Esophagus (tissue), 2 donors: ENCODE data around the gene NHLRC4. TPM values are rescaled to one million over a fixed set of nuclear protein-coding genes. Genes with fewer than 3 reads are reported as not detected.

Experiments used
- H3K27ac ChIP-seq, 2 donors: one replicate each; pipeline ENCODE4 v1.5.1; 2013; ENCODE audit warnings: low read depth in 2 of 2, mild to moderate bottlenecking in 2 of 2, inconsistent platforms in 1 of 2, low read length in 1 of 2, moderate library complexity in 1 of 2
- H3K27me3 ChIP-seq, 2 donors: one replicate each; pipeline ENCODE4 v1.6.1; 2013; ENCODE audit warnings: low read length in 2 of 2, control low read depth in 1 of 2, mild to moderate bottlenecking in 1 of 2; ENCODE audit not compliant: insufficient read depth in 2 of 2, control insufficient read depth in 1 of 2
- H3K36me3 ChIP-seq, 2 donors: one replicate each; pipeline ENCODE4 v1.6.1; 2013; ENCODE audit warnings: low read length in 1 of 2; ENCODE audit not compliant: control insufficient read depth in 2 of 2, insufficient read depth in 2 of 2
- H3K4me1 ChIP-seq, 2 donors: one replicate each; pipeline ENCODE4 v1.6.1; 2013; ENCODE audit warnings: low read length in 1 of 2; ENCODE audit not compliant: control insufficient read depth in 2 of 2, insufficient read depth in 2 of 2
- H3K4me3 ChIP-seq, 2 donors: one replicate each; pipeline ENCODE4 v1.5.1; 2013; ENCODE audit warnings: low read length in 2 of 2, mild to moderate bottlenecking in 2 of 2, low read depth in 1 of 2, moderate library complexity in 1 of 2
- H3K9me3 ChIP-seq, 2 donors: one replicate each; pipeline ENCODE4 v1.6.1; 2013; ENCODE audit warnings: mild to moderate bottlenecking in 2 of 2, low read depth in 1 of 2, low read length in 1 of 2, moderate library complexity in 1 of 2; ENCODE audit not compliant: control insufficient read depth in 2 of 2, insufficient read depth in 1 of 2
- WGBS, 2 donors: extraction: QIAGEN DNeasy Blood & Tissue Kit; methylation state at CpG; one replicate each; pipeline ENCODE4 v1.1.7; 2013; 5-methylcytosine and 5-hydroxymethylcytosine counted together
- polyA plus RNA-seq, 2 donors: library from polyadenylated mRNA; stranded (reverse); fragments of 200-250 nt; gene quantifications; one replicate each; pipeline ENCODE4 v1.2.3, GENCODE V29; 2013
- donor health status: healthy with polysubstance abuse.
- donor health status: Bipolar disorder and iron deficiency.

NHLRC4 gene
- polyA plus RNA-seq, 2 donors, result 0.11 to 0.16 TPM

- WGBS, 2 donors, result 44 to 54% methylated on average over 28 of the region's 28 CpGs
- Histone ChIP-seq H3K27me3 (no peaks in the 10 kb centered on the region), H3K9me3 (no peaks in the 10 kb centered on the region), H3K4me3 (no peak overlapping the region), H3K27ac (no peak overlapping the region), H3K36me3 (peaks cover 0 to 7% of the 10 kb centered on the region in 2 donors), H3K4me1 (peaks cover 2 to 14% of the 10 kb centered on the region in 2 donors)
Measured at GRCh38 chr16:610513-611381, 43.9 kb downstream of the NHLRC4 start.

- no peak overlapping the region for H3K27ac ChIP-seq
Measured at GRCh38 chr16:615122-615521, 48.3 kb downstream of the NHLRC4 start.

GRCh38 chr16:616733-617586 is 50.2 kb downstream of the NHLRC4 start:
- 92% methylated on average over 39 of the region's 39 CpGs for WGBS, 2 donors
- Histone ChIP-seq H3K27ac (no peak overlapping the region), H3K4me1 (peaks cover 6 to 14% of the 10 kb centered on the region in 2 donors), H3K36me3 (peaks cover 3 to 19% of the 10 kb centered on the region in 2 donors), H3K9me3 (no peaks in the 10 kb centered on the region), H3K4me3 (no peak overlapping the region), H3K27me3 (no peaks in the 10 kb centered on the region)

More at GRCh38 chr16:615122-615521, 48.3 kb downstream of the NHLRC4 start:
- H3K9me3 ChIP-seq, result no peaks in the 10 kb centered on the region
- no peak overlapping the region for H3K4me3 ChIP-seq
- WGBS, 2 donors, result 91 to 93% methylated on average over 13 of the region's 13 CpGs
- peaks cover 3 to 19% of the 10 kb centered on the region in 2 donors for H3K36me3 ChIP-seq
- H3K27me3 ChIP-seq, result no peaks in the 10 kb centered on the region
- peaks cover 2 to 13% of the 10 kb centered on the region in 2 donors for H3K4me1 ChIP-seq

- Histone ChIP-seq H3K9me3 (no peaks in the 10 kb centered on the region), H3K27ac (no peak overlapping the region), H3K27me3 (no peaks in the 10 kb centered on the region), H3K36me3 (peaks cover 3 to 19% of the 10 kb centered on the region in 2 donors), H3K4me3 (no peak overlapping the region), H3K4me1 (peaks cover 6 to 14% of the 10 kb centered on the region in 2 donors)
- 68 to 75% methylated on average over 15 to 16 of the region's 16 CpGs for WGBS, 2 donors
Measured at GRCh38 chr16:617855-618254, 51.0 kb downstream of the NHLRC4 start.

Other genes starting within 250 kb of the NHLRC4 start
- 10 to 100 TPM; 11.9 to 16.7 TPM for gene AXIN1, start 214.3 kb upstream of the NHLRC4 start, polyA plus RNA-seq
- gene MRPL28, start 196.5 kb upstream of the NHLRC4 start, polyA plus RNA-seq, result 10 to 100 TPM; 54.5 to 75.9 TPM
- gene PGAP6, start 185.0 kb upstream of the NHLRC4 start, polyA plus RNA-seq, result 10 to 100 TPM; 30.3 to 44.3 TPM
- 10 to 100 TPM; 40.3 to 41.9 TPM for gene NME4, start 169.8 kb upstream of the NHLRC4 start, polyA plus RNA-seq
- gene DECR2, start 165.1 kb upstream of the NHLRC4 start, polyA plus RNA-seq, result 10 to 100 TPM; 15.0 to 24.2 TPM
- 10 to 100 TPM in 1 of 2 donors, 1 to 10 TPM in 1; 9.1 to 10.6 TPM for gene RAB11FIP3, start 141.4 kb upstream of the NHLRC4 start, polyA plus RNA-seq
- 10 to 100 TPM; 28.4 to 47.6 TPM for gene CAPN15, start 39.3 kb upstream of the NHLRC4 start, polyA plus RNA-seq
- gene PRR35, start 6.6 kb upstream of the NHLRC4 start, polyA plus RNA-seq, result under 1 TPM; 0.01 to 0.24 TPM
- 10 to 100 TPM; 22.8 to 40.1 TPM for gene PIGQ, start 3.0 kb downstream of the NHLRC4 start, polyA plus RNA-seq
- 10 to 100 TPM; 18.1 to 42.4 TPM for gene RAB40C, start 23.1 kb downstream of the NHLRC4 start, polyA plus RNA-seq
- 1 to 10 TPM in 1 of 2 donors, under 1 TPM in 1; 0.11 to 1.5 TPM for gene WFIKKN1, start 64.0 kb downstream of the NHLRC4 start, polyA plus RNA-seq
- gene METTL26, start 69.3 kb downstream of the NHLRC4 start, polyA plus RNA-seq, result 10 to 100 TPM; 73.2 to 94.3 TPM
- gene MCRIP2, start 74.8 kb downstream of the NHLRC4 start, polyA plus RNA-seq, result 10 to 100 TPM; 23.9 to 31.4 TPM
- 10 to 100 TPM; 19.5 to 45.3 TPM for gene WDR90, start 82.4 kb downstream of the NHLRC4 start, polyA plus RNA-seq
- 100 to 1,000 TPM in 1 of 2 donors, 10 to 100 TPM in 1; 87.1 to 152 TPM for gene RHOT2, start 101.1 kb downstream of the NHLRC4 start, polyA plus RNA-seq
- 1 to 10 TPM in 1 of 2 donors, under 1 TPM in 1; 0.49 to 1.7 TPM for gene RHBDL1, start 108.7 kb downstream of the NHLRC4 start, polyA plus RNA-seq
- gene STUB1, start 113.4 kb downstream of the NHLRC4 start, polyA plus RNA-seq, result 10 to 100 TPM; 58.3 to 95.2 TPM
- 10 to 100 TPM; 41.0 to 55.4 TPM for gene JMJD8, start 117.3 kb downstream of the NHLRC4 start, polyA plus RNA-seq
- gene WDR24, start 123.4 kb downstream of the NHLRC4 start, polyA plus RNA-seq, result 1 to 10 TPM; 6.0 to 6.3 TPM
- 10 to 100 TPM in 1 of 2 donors, 1 to 10 TPM in 1; 8.0 to 13.0 TPM for gene FBXL16, start 138.8 kb downstream of the NHLRC4 start, polyA plus RNA-seq
- 10 to 100 TPM in 1 of 2 donors, 1 to 10 TPM in 1; 6.5 to 11.5 TPM for gene METRN, start 148.1 kb downstream of the NHLRC4 start, polyA plus RNA-seq
- 10 to 100 TPM; 17.9 to 22.4 TPM for gene ANTKMT, start 154.1 kb downstream of the NHLRC4 start, polyA plus RNA-seq
- under 1 TPM; 0.28 to 0.86 TPM for gene CCDC78, start 159.4 kb downstream of the NHLRC4 start, polyA plus RNA-seq
- gene HAGHL, start 160.1 kb downstream of the NHLRC4 start, polyA plus RNA-seq, result 1 to 10 TPM; 1.6 to 3.4 TPM
- 10 to 100 TPM; 21.9 to 41.2 TPM for gene CIAO3, start 174.0 kb downstream of the NHLRC4 start, polyA plus RNA-seq
- 1 to 10 TPM in 1 of 2 donors, under 1 TPM in 1; 0.87 to 3.7 TPM for gene MSLN, start 193.7 kb downstream of the NHLRC4 start, polyA plus RNA-seq
- 10 to 100 TPM; 16.1 to 18.9 TPM for gene RPUSD1, start 221.4 kb downstream of the NHLRC4 start, polyA plus RNA-seq
- 10 to 100 TPM; 14.8 to 28.9 TPM for gene CHTF18, start 221.6 kb downstream of the NHLRC4 start, polyA plus RNA-seq
- not detected for gene GNG13, start 233.7 kb downstream of the NHLRC4 start, polyA plus RNA-seq